ENCODE data around the gene ABCB8. TPM values are rescaled to one million over a fixed set of nuclear protein-coding genes. Genes with fewer than 3 reads are reported as not detected.

Gene ABCB8
- total and polyA plus RNA-seq, 2 donors (not counting 3 experiments of a cell fraction or from before 2014, with no cell fraction given): 38.0 to 46.3 TPM

- CTCF ChIA-PET: interaction anchor here (1.1 to 4.5 kb wide), 5 partner anchors 13 to 33 kb away, joined by 3 to 29 read pairs (median 7); no protein-coding TSS in a partner anchor
- Histone ChIP-seq H3K27ac (ENCODE audit: insufficient read depth, low read depth, low read length) (no peak overlapping the region), H3K9me1 (replicated peaks; ENCODE audit: control insufficient read depth, extremely low read depth, insufficient read depth, low read length) (no peaks in the 10 kb centered on the region), H3K79me2 (ENCODE audit: control insufficient read depth, insufficient read depth, low read length) (peaks cover 87% of the 10 kb centered on the region), H2AFZ (ENCODE audit: low read depth, low read length) (no peak overlapping the region), H4K20me1 (replicated peaks; ENCODE audit: control insufficient read depth, extremely low read depth, insufficient read depth, low read length) (no peaks in the 10 kb centered on the region), H3K4me2 (ENCODE audit: insufficient read depth, low read length) (no peak overlapping the region), H3K9me3 (replicated peaks; ENCODE audit: control insufficient read depth, insufficient read depth, low read length) (no peaks in the 10 kb centered on the region), H3K36me3 (ENCODE audit: control insufficient read depth in 2 of 2, extremely low read depth in 1 of 2, insufficient read depth in 2 of 2, low read length in 2 of 2) (peaks cover 0 to 10% of the 10 kb centered on the region in 2 experiments), H3K9ac (replicated peaks; ENCODE audit: extremely low read depth, insufficient read depth, low read length) (no peak overlapping the region), H3K4me3 (replicated peaks in 1 of 3; ENCODE audit: insufficient read depth in 1 of 3, low read depth in 1 of 3, low read length in 3 of 3) (no peak overlapping the region), H3K4me1 (ENCODE audit: control insufficient read depth, extremely low read depth, insufficient read depth, low read length) (peaks cover 43% of the 10 kb centered on the region), H3K27me3 (ENCODE audit: control insufficient read depth in 2 of 2, insufficient read depth in 2 of 2, low read length in 2 of 2) (no peaks in the 10 kb centered on the region)
- no peak for DNase-seq (ENCODE audit: low read depth, low spot score)
- TF ChIP-seq POLR2AphosphoS5 (IDR thresholded peaks at IDR 0.05; ENCODE audit: insufficient read depth, low read depth, low read length): no peak
- no peak for TF ChIP-seq FOS (IDR thresholded peaks at IDR 0.05; ENCODE audit: borderline replicate concordance, insufficient read depth, low read length)
- TF ChIP-seq EZH2 (IDR thresholded peaks at IDR 0.05; ENCODE audit: borderline replicate concordance, low read depth, low read length, severe bottlenecking): no peak
- TF ChIP-seq MYC (IDR thresholded peaks at IDR 0.05; ENCODE audit: low read depth, low read length): no peak
- TF ChIP-seq MAX (IDR thresholded peaks at IDR 0.05; ENCODE audit: insufficient read depth, insufficient read length): no peak
- no TSS peak for BruUV-seq (replicated peaks)
- intact Hi-C loops (cut with micrococcal nuclease): no loop called here
- no peak for FAIRE-seq
- POLR2A ChIA-PET: no interaction called here
- dilution Hi-C loops (cut with MboI; ENCODE audit: extremely low pct_ligation_motif_present, low sequenced_read_pairs): no loop called here
Observed at GRCh38 chr7:151091003-151091402, 62.8 kb downstream of the ABCB8 start.

GRCh38 chr7:151091431-151091830, 63.2 kb downstream of the ABCB8 start:
- no TSS peak for BruUV-seq (replicated peaks)
- intact Hi-C loops (cut with micrococcal nuclease) (no loop called here), dilution Hi-C loops (cut with MboI; ENCODE audit: extremely low pct_ligation_motif_present, low sequenced_read_pairs) (no loop called here)
- Histone ChIP-seq H3K79me2 (ENCODE audit: control insufficient read depth, insufficient read depth, low read length) (peaks cover 89% of the 10 kb centered on the region), H3K9me1 (replicated peaks; ENCODE audit: control insufficient read depth, extremely low read depth, insufficient read depth, low read length) (no peaks in the 10 kb centered on the region), H3K27me3 (ENCODE audit: control insufficient read depth in 2 of 2, insufficient read depth in 2 of 2, low read length in 2 of 2) (no peaks in the 10 kb centered on the region), H3K4me3 (replicated peaks in 1 of 3; ENCODE audit: insufficient read depth in 1 of 3, low read depth in 1 of 3, low read length in 3 of 3) (no peak overlapping the region), H3K4me2 (ENCODE audit: insufficient read depth, low read length) (no peak overlapping the region), H4K20me1 (replicated peaks; ENCODE audit: control insufficient read depth, extremely low read depth, insufficient read depth, low read length) (no peaks in the 10 kb centered on the region), H3K36me3 (ENCODE audit: control insufficient read depth in 2 of 2, extremely low read depth in 1 of 2, insufficient read depth in 2 of 2, low read length in 2 of 2) (peaks cover 0 to 12% of the 10 kb centered on the region in 2 experiments), H3K9ac (replicated peaks; ENCODE audit: extremely low read depth, insufficient read depth, low read length) (no peak overlapping the region), H2AFZ (ENCODE audit: low read depth, low read length) (no peak overlapping the region), H3K27ac (ENCODE audit: insufficient read depth, low read depth, low read length) (no peak overlapping the region), H3K9me3 (replicated peaks; ENCODE audit: control insufficient read depth, insufficient read depth, low read length) (no peaks in the 10 kb centered on the region), H3K4me1 (ENCODE audit: control insufficient read depth, extremely low read depth, insufficient read depth, low read length) (peaks cover 43% of the 10 kb centered on the region)
- FAIRE-seq: peak; percentile 55
- DNase-seq (ENCODE audit: low read depth, low spot score): peak; percentile 26
- TF ChIP-seq POLR2A (IDR thresholded peaks at IDR 0.05; ENCODE audit: low read depth, low read length) (no peak), CTCF (IDR thresholded peaks at IDR 0.05; ENCODE audit: extremely low read depth in 1 of 2, insufficient read depth in 1 of 2, low read depth in 1 of 2, low read length in 2 of 2) (peak; percentile 64 to 77)
- ChIA-PET POLR2A (no interaction called here), CTCF (interaction anchor here (1.5 to 4.5 kb wide), 3 partner anchors 13 to 73 kb away, joined by 4 to 29 read pairs (median 7); no protein-coding TSS in a partner anchor)

Measured in endothelial cell of umbilical vein (primary cell).